Fibroblast of skin of left biceps (primary cell): ENCODE measurements around the gene GBA2.

Experiments
- DNase-seq, 2 experiments: peaks; one replicate each; pipeline ENCODE4 v3.0.0-alpha.2; 2013; ENCODE audit warnings: low read depth in 2 of 2

Gene GBA2

DNA sequence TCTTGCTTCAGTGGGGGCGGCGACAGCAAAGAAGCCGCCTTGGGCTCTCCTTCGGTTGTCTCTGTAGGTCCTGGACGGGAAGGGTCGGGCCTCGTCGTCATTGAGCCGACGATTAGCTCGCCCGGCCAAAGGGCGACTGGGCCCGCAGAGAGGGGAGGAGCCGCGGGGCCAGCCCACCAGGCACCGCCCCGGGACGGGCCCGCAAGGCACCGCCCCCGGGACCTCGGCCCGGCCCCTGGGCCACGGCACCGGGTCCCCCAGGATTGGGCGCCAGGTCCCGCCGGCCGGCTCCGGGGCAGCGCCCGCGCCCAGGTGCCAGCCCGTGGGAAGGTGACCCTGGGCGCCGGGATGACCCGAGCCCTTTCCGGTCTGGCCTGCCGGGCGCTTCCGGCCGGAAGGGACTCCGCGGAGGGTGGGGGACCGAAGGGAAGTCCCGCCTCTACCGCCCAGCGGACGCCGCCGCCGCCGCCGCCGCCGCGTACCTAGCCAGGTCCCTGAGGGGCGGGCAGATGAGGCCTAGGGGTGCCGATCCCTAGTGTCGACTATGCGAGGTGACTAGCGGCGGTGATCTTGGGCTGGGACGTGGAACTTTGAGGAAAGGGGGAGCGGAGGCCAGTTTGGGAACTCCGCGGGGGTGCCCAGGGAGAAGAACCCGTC lies at the start of gene GBA2, which contains the start of gene RGP1:
GBA2 (minus strand) TSS at position 371 of the 657 bp plus-strand sequence. CDS start 524 bp downstream, outside the sequence.
RGP1 (plus strand) TSS at position 430 of the 657 bp plus-strand sequence. CDS start 469 bp downstream, outside the sequence.
- no peak for DNase-seq

DNA sequence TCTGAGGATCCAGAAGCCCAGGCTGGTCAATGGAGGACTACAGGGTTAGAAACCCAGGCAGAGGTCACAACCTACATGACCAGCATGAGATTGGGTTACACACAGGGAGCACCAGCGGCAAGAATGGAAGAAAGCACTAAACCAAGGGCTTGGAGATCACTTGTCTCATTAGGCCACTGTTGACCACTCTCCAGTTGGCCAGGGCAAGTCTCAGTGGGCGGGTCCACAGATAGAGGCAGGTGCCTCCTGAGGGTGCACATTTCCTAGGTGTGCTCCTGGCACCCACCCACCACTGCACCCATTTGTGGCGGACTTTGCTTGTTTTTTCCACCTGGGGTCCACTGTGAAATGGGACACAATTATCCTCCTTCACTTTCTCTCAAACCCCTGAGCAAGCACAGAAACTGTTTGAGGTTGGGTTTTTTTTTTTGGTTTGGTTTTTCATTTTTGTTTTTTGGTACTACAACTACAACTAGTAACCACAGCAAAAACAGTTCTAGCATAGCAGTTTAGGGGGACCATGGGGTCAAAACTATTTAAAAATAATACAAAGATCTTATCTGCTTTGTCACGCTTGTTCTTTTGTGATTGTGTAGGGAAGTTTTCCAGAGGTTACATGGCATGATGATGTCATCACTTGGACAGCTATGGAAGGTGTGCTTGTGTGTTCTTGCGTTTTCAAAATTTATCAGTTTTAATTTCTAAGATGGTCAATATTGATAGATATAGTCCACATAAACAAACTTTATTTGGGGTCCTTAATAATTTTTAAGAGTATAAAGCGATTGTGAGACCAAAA lies 48.5 kb upstream of the GBA2 start:
- DNase-seq: no peak

DNA sequence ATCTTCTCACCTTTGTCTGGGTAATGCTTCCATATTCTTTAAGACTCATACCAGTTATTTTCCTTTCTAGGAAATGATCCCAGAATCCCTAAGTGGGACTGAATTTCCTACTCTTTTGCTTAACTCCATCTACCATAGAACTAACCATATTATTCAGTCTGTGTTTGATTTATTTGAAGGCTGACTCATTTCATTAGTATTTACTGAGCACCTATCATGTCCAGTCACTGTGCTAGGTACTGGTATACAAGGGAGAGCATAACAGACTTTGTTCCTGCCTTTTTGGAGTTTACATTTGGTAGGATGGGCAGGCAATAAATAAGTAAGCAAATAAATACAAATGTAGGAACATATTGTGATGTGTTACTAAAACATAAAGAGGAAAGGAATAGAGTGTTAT lies 46.7 kb upstream of the GBA2 start:
- DNase-seq: no peak

DNA sequence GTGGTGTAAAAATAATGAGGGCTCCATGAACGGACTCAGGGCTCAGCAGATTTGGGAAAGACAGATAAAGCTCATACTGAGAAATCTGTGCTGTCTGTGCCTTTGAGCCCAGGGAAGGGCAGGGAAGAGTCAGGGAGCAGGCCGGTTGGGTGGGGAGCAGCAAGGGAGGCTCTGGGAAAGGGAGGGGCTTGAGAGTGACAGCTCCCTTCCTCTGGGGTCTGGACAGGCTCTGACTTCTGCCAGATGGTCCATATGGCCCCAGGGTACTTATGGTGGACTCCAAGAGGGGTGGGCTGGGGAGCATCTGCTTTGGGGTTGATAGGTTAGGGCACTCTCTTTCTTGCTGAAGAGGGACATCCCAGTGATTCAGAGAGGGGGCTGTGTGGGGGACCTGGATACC lies 44.4 kb upstream of the GBA2 start:
- no peak for DNase-seq

DNA sequence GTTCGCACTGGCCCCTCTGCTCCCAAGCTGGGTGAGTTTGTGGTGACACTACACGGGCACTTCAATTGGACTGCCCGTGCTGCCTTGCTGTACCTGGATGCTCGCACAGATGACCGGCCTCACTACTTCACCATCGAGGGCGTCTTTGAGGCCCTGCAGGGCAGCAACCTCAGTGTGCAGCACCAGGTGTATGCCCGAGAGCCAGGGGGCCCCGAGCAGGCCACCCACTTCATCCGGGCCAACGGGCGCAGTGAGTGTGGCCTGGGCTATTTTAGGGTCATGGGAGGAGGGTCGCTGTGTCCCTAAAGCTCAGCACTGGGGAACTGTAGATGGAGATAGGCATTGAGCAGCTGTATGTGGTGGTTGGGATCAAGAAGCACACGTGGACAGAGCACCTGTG lies 43.8 kb upstream of the GBA2 start:
- DNase-seq: no peak

DNA sequence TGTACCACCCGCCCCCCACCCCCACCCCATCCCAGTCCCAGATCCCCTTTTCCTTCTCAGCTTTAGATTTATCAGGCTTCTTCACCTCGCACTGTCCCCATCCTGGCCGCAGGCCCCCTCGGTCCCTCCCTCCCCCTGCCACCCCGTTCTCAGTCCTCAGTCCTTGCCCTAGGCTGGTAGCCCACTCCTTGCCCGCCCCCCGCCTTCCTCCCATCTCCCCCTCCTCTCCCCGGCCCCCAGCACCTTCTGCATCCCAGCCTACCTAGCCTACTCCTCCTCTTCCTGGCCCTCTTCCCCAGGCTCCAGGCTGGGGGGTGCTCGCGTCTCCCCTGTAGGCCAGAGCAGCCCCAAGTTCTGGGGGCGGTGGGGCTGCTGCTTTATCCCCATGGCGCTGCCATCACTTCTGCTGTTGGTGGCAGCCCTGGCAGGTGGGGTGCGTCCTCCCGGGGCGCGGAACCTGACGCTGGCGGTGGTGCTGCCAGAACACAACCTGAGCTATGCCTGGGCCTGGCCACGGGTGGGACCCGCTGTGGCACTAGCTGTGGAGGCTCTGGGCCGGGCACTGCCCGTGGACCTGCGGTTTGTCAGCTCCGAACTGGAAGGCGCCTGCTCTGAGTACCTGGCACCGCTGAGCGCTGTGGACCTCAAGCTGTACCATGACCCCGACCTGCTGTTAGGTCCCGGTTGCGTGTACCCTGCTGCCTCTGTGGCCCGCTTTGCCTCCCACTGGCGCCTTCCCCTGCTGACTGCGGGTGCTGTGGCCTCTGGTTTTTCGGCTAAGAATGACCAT lies 43.2 kb upstream of the GBA2 start:
- DNase-seq: no peak

DNA sequence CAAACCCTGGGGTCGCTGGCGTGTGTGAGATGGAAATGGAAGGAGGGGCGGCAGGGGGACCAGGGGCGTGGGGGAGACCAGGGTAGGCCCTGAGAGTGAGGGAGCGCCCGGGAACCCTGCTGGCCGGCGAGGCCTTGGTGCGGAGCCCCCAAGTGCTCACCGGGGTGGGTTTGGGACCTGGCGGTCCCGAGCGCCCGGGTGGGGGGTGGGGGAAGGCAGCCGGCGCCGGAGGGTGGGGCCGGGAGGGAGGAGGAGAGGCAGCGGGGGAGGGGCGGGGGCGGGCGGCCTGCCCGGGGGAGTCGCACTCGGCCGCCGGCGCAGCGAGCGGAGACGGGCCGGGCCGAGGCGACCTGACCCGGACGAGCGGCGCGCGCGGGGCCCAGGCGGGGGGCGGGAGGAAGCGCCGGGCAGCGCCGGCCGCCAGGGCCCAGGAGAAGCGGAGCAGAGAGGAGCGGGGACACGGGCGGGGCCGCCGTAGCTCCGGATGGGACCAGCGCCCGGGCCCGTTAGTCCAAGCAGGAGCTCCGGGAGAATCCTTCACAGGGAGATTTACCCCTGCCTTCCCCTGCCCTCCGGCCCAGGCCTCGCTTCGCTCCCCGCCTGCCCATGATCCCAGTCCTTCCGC lies 42.4 kb upstream of the GBA2 start, which contains the start of gene NPR2:
NPR2 (plus strand) TSS at position 295 of the 625 bp plus-strand sequence. CDS start 818 bp downstream, outside the sequence.
- DNase-seq: no peak

DNA sequence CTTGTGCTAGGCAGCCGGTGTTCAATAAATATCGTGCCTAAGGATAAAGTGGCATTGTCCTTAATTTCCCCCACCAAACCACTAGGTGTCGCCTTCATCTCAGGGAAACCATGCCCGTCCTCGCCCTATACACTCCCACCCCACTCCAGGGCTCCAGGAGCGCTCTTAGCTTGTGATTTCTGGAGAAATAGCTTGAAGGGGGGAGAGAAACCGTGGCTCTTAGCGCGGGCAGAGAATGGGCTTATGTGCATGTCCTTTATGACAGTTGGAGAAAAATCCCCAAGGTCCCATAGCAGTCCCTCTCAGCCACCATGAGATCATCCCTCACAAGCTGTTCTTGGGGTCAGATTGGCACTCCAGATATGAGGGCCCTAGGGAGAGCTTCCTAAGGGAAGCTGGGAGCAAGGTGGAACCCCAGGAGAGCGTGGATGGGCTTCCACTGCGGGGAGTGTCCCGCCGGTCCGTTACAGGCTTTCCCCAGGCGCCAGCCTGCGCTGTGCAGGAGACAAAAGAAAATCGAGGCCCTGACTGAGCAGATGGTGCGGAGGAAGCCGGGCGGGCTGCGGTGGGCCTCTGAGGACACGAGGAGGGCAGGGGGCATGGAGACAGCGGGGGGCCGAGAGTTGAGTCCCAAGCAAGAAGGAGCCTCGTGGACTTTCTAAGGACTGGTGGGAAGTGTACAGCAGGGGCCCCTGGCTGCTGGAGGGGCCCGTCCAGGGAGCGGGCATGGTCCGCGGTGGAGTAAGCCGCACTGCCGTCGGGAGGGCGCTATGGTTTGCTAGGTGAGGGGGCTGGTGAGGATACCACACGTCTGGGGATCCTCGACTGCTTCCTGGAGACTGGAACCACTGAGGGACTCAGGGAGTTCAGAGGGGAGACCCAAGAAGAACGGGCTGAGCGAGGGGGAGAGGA lies 41.6 kb upstream of the GBA2 start:
- peak; percentile 63 to 70 for DNase-seq

DNA sequence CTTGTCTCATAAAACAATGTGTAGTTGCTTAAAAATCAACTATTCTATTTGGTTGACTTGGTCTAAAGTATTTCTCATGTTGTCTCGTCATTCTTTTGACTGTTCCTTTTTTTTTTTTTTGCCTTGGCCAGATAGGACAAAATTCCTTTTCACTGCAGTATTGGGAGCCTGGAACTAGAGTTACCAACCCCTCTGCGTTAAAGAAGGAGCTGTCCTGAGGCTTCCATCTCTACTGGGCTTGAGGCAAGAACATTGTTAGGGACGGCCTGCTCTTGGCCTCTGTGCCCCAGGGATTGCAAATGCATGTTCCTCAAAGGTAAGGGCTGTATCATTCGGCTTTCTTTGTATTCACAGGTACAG lies 41.0 kb upstream of the GBA2 start:
- no peak for DNase-seq

DNA sequence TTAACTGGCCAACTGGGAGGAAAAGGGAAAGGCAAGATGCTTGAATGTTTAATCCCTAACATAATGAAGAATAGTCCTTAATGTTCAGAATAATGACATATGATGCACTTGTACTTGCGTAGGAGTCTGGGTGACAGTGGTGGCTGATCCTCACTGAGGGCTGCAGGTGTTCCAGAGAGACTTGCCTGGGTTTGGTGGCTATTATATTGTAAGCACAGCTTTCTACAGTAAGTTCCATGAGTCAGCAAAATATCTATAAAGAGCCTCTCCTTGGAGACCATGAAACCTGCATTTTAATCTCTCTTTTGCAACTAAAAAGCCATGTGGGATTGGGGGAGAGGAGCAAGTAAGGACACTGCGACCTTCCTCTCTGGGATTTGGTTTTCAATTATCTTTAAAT lies 40.5 kb upstream of the GBA2 start:
- no peak for DNase-seq

DNA sequence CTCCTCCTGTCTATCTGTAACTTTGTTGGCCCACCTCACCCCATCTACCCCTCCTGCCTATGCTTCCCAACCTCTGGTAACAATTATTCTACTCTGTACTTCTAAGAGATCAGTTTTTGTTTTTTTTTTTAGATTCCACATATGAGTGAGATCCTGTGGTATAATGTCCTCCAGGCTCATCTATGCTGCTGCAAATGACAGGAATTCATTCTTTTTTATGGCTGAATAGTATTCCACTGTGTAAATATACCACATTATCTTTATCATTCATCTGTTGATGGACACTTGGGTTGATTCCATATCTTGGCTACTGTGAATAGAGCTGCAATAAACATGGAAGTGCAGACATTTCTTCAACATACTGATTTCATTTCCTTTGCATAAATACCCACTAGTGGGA lies 34.4 kb upstream of the GBA2 start:
- no peak for DNase-seq

DNA sequence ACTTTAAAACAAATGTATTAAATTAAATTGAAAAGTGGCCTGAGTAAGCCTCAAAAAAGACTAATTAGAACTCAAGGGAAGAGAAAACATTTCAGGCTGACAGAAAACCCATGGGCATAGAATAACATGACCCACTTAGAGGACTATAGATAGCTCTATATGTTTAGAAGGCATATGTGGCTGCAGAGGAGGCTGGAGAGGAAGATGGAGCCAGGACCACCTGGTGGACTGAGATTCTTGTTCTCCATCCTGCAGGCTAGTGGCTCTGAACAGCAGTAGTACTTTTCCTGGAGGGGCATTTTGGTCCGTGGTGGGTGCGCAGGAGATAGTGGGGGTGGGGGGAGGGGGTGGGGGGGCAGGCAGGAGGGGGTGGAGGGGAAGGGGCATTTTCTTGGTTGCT lies 32.0 kb upstream of the GBA2 start:
- DNase-seq: no peak

DNA sequence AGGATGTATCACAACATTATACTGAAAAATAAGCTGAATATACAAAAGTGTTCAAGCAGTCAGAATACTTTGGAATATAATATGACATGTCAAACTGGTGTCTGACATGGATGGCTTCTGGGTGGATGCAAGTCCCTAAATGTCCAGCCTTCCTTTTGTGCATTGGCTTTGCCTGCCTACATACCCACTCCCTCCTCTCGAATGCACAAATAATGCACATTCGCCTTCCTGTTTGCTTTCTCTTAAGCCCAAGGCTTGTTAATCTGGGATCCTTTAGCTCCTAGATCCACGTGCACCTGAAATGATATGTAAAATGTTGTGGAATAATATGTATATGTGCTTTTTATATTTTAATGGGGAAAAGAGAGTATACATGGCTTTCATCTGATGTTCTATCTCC lies 29.5 kb upstream of the GBA2 start:
- no peak for DNase-seq

DNA sequence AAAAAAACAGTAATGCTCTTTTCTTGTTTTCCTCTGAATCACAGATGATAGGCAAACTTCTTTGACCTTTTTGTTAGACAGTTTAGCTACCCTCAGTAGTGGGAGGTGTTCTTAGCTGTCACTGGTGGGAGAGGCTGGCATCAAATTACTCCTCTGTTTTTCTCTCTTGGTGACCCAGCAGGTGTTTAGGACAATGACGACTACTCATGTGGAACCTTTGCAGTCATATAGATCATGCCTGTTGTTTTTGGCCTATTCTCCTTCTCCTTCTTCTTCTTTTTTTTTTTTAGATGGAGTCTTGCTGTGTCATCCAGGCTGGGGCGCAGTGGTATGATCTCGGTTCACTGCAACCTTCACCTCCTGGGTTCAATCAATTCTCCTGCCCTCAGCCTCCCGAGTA lies 27.0 kb upstream of the GBA2 start:
- no peak for DNase-seq

DNA sequence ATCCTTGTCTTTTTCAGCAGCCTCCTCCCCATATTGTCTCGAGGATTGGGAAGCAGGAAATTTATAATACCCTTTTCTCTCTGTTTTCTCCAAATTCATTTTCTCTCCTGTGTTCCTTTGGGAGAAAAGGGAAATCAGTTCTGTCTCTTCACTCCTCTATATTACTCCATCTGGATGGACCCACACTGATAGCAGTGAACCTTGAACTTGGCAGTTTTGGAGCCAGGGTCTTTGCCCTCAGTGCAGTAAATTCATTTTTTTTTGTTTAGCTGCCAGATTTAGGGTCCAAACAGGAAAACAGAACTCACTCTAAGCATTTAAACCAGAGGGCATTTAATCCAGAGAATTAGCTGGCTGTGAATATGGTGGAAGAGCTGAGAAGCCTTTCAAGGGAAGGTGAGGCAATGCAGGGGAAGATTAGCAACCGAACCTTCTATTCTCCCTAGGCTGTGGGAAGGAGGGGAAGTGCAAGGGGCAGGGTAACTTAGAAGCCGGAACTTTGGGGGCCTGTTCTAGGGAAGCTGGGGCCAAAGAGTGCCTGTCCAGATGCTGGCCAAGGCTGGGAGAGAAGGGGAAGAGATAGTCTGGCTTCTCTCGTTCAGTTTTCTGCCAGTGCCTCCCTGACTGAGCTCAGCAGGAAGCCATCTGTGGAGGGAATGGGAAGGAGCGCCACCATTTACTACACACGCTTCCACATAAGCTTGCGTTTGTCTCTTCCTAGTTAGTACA lies 26.0 kb upstream of the GBA2 start:
- DNase-seq: no peak

DNA sequence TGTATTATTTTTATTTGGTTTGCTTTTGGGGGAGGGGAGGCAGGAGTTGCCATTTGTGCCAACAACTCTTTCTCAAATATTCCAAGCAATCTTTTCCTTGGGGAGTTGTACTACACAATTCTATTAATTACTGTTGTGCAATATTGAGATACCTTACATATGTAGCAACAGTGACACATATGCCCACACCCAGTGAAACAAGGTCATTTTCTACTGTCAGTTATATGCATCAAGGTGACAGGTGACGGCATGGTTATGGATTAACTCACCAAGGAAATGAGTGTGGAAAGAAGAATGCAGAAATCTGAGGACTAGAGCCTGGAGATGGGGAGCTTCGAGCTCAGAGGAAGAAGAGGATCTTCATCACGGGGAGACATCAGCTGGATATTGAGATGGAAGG lies 22.9 kb upstream of the GBA2 start:
- no peak for DNase-seq

DNA sequence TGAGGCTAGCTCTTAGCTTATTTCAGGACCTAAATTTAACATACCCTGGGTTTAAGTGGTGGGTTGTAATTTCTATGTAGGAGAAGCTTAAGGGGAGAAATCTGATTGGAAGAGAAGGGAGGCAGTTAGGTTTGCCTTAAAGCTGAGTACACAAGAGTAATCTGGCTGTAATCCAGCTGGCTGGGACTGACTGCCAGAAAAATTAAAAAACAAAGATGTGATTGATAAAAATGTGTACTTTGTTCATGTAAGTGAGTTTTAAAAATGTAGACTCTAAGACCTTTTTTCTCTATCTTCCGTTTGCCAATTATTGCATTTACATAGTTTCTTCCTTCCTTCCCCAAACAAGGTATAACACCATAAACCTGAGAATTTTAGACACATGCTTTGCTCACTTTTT lies 22.5 kb upstream of the GBA2 start:
- DNase-seq: no peak

DNA sequence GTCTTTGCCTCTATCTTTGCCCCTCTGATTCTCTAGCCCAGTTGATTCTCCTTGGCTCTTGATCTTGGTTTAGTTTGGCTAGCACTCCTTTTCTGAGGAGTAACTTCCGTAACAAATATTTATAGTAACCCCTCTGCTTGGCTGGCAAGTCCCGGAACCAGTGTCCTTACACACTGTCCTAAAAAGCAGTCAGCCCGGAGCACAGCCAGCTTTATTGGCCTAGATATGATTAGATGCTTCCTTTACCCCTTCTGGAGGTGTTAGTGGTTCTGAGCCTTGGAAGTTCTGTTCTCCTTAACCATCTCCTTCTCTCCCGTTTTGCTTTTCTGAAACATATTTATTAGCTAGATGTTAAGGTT lies 22.0 kb upstream of the GBA2 start:
- DNase-seq: no peak

DNA sequence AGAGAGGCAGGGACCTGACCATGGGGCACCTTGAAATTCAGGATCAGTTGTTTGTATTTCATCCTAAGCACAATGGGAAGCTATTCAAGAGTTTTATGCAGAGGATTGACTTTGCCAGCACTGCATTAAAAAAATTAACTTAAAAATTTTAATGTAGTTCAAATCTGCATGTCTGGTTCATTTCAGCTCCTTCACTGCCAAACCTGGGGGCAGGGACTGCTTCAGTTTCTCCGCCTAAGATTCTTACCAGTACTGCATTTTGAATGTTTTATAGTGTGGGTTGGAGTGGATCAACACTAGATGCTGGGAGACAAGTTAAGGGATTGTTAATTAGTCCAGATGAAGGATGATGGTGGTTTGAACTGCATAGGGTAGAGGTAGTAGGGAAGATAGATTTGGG lies 20.7 kb upstream of the GBA2 start:
- no peak for DNase-seq

DNA sequence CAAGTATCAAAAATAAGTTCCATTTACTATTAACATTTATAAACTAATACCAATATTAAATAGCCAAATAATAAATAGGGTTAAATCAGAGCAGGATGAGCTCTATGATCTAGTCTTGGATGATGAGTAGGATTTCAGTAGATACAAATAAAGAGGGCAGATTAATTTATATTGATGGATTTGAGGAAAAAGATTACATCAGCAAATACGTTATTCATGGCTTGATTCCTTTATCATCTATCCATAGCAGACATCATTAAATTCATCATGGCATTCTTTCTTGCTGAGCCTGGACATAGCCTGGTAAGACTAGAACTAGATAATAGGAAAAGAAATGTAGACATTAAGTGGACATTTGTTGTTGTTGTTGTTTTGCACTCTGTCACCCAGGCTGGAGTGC lies 18.4 kb upstream of the GBA2 start:
- no peak for DNase-seq
